NT2/D1 (cell line): Measurements from ENCODE around the gene HAUS6.

ENCODE experiments used
- DNase-seq: peaks from one replicate; pipeline ENCODE4 v3.0.0-alpha.2; 2011; ENCODE audit warnings: low read depth, low spot score
- H3K27me3 ChIP-seq: 2 replicates; pipeline ENCODE4 v1.6.0; 2011; ENCODE audit warnings: mild to moderate bottlenecking; ENCODE audit not compliant: insufficient read length, insufficient read depth
- H3K36me3 ChIP-seq: 2 replicates; pipeline ENCODE4 v1.6.1; 2011; ENCODE audit warnings: mild to moderate bottlenecking, low read length, mixed read lengths; ENCODE audit not compliant: insufficient read depth, insufficient read length
- H3K4me1 ChIP-seq: 2 replicates; pipeline ENCODE4 v1.5.1; 2011; ENCODE audit not compliant: insufficient read depth, insufficient read length
- H3K4me3 ChIP-seq: 2 replicates; pipeline ENCODE4 v1.5.1; 2011; ENCODE audit warnings: low read depth; ENCODE audit not compliant: insufficient read length
- H3K9ac ChIP-seq: 2 replicates; pipeline ENCODE4 v1.6.0; 2011; ENCODE audit warnings: low read depth; ENCODE audit not compliant: insufficient read length
- H3K9me3 ChIP-seq: 2 replicates; pipeline ENCODE4 v1.5.1; 2011; ENCODE audit warnings: mild to moderate bottlenecking, low read length; ENCODE audit not compliant: insufficient read depth
- SUZ12 ChIP-seq: IDR thresholded peaks from 2 replicates; pipeline ENCODE4 v1.6.1; 2011; ENCODE audit not compliant: insufficient read length, insufficient read depth; ENCODE audit errors: extremely low read depth
- YY1 ChIP-seq: IDR thresholded peaks from 2 replicates; pipeline ENCODE4 v1.6.1; 2011; ENCODE audit not compliant: insufficient read length, insufficient read depth
- ZNF274 ChIP-seq: IDR thresholded peaks from 2 replicates; pipeline ENCODE4 v1.6.1; 2011; ENCODE audit warnings: mild to moderate bottlenecking, low read depth, low read length

The HAUS6 gene

GRCh38 chr9:19145881-19146280 is 43.2 kb upstream of the HAUS6 start:
- Histone ChIP-seq H3K4me3 (no peak overlapping the region), H3K36me3 (no peaks in the 10 kb centered on the region), H3K27me3 (no peaks in the 10 kb centered on the region), H3K9me3 (no peaks in the 10 kb centered on the region), H3K9ac (no peak overlapping the region), H3K4me1 (no peaks in the 10 kb centered on the region)
- DNase-seq = no peak
- TF ChIP-seq YY1 (no peak), ZNF274 (no peak), SUZ12 (no peak)

GRCh38 chr9:19140259-19140658 is 37.6 kb upstream of the HAUS6 start:
- Histone ChIP-seq H3K4me3 (no peak overlapping the region), H3K9ac (no peak overlapping the region), H3K4me1 (no peaks in the 10 kb centered on the region), H3K36me3 (no peaks in the 10 kb centered on the region), H3K27me3 (no peaks in the 10 kb centered on the region), H3K9me3 (no peaks in the 10 kb centered on the region)
- DNase-seq = no peak
- TF ChIP-seq YY1 = no peak

- Histone ChIP-seq H3K36me3 (no peaks in the 10 kb centered on the region), H3K9ac (no peak overlapping the region), H3K9me3 (no peaks in the 10 kb centered on the region), H3K4me1 (no peaks in the 10 kb centered on the region), H3K4me3 (no peak overlapping the region), H3K27me3 (no peaks in the 10 kb centered on the region)
- TF ChIP-seq ZNF274 (no peak), SUZ12 (no peak), YY1 (no peak)
- DNase-seq = no peak
Measured at GRCh38 chr9:19138084-19138483, 35.4 kb upstream of the HAUS6 start.

- no peaks in the 10 kb centered on the region for H3K27me3 ChIP-seq
- DNase-seq = no peak
Measured at GRCh38 chr9:19137282-19137681, 34.6 kb upstream of the HAUS6 start.

GRCh38 chr9:19136129-19136528 is 33.4 kb upstream of the HAUS6 start:
- Histone ChIP-seq H3K36me3 (no peaks in the 10 kb centered on the region), H3K9me3 (no peaks in the 10 kb centered on the region), H3K27me3 (no peaks in the 10 kb centered on the region), H3K4me1 (no peaks in the 10 kb centered on the region), H3K4me3 (no peak overlapping the region), H3K9ac (no peak overlapping the region)
- TF ChIP-seq ZNF274 (no peak), YY1 (no peak)
- DNase-seq = no peak

More at GRCh38 chr9:19137282-19137681, 34.6 kb upstream of the HAUS6 start:
- no peak overlapping the region for H3K9ac ChIP-seq
- H3K4me1 ChIP-seq = no peaks in the 10 kb centered on the region
- no peaks in the 10 kb centered on the region for H3K36me3 ChIP-seq
- H3K4me3 ChIP-seq = no peak overlapping the region
- TF ChIP-seq YY1 = no peak
- no peak for TF ChIP-seq SUZ12
- no peak for TF ChIP-seq ZNF274
- no peaks in the 10 kb centered on the region for H3K9me3 ChIP-seq

- Histone ChIP-seq H3K4me1 (no peaks in the 10 kb centered on the region), H3K9ac (no peak overlapping the region), H3K36me3 (no peaks in the 10 kb centered on the region), H3K9me3 (no peaks in the 10 kb centered on the region), H3K27me3 (no peaks in the 10 kb centered on the region), H3K4me3 (no peak overlapping the region)
- DNase-seq = no peak
- TF ChIP-seq YY1 (no peak), SUZ12 (no peak), ZNF274 (no peak)
Measured at GRCh38 chr9:19133549-19134345, 31.0 kb upstream of the HAUS6 start.

- TF ChIP-seq SUZ12 (no peak), ZNF274 (no peak), YY1 (no peak)
- H3K9me3 ChIP-seq = no peaks in the 10 kb centered on the region
- no peak for DNase-seq
- H3K36me3 ChIP-seq = peaks cover 8% of the 10 kb centered on the region
- H3K4me1 ChIP-seq = peaks cover 3% of the 10 kb centered on the region
- no peak overlapping the region for H3K9ac ChIP-seq
- no peaks in the 10 kb centered on the region for H3K27me3 ChIP-seq
- no peak overlapping the region for H3K4me3 ChIP-seq
Measured at GRCh38 chr9:19130436-19130835, 27.7 kb upstream of the HAUS6 start.
